Tongue (tissue), 2 donors: ENCODE results near the gene IGF1R. TPM values are rescaled to one million over a fixed set of nuclear protein-coding genes. Genes with fewer than 3 reads are reported as not detected.
"Not testable (repeated sequence)": the region's sequence is repeated elsewhere in the genome, so short reads cannot be mapped to it uniquely, and the experiment has no call there.

ENCODE experiments used
- DNase-seq: peaks from one replicate; pipeline ENCODE4 v3.0.0-alpha.2; 2015
- total RNA-seq: library from RNA; depleted of rRNA; stranded (reverse); fragments of >200 nt; gene quantifications from one replicate; pipeline ENCODE4 v1.2.3, GENCODE V29; 2014

The IGF1R gene
- total RNA-seq, 1 donor from 2014 or later: 67.6 TPM

- DNase-seq: no peak
Measured at GRCh38 chr15:98960555-98961050, 312.3 kb downstream of the IGF1R start.

DNA sequence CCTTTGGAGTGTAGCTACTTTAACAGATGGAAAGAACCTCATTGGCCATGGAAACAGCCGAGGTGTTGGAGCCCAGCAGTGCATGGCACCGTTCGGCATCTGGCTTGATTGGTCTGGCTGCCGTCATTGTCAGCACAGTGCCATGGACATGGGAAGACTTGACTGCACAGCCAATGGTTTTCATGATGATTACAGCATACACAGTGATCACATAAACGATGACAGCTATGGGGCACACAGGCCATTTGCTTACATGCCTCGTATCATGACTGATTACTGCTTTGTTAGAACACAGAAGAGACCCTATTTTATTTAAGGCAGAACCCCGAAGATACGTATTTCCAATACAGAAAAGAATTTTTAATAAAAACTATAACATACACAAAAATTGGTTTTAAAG lies 315.1 kb downstream of the IGF1R start:
- no peak for DNase-seq

GRCh38 chr15:98964466-98965133 lies 316.3 kb downstream of the IGF1R start:
- peak; percentile 53 for DNase-seq

GRCh38 chr15:98965134-98965491 lies 316.8 kb downstream of the IGF1R start:
- not testable (repeated sequence) for DNase-seq

DNA sequence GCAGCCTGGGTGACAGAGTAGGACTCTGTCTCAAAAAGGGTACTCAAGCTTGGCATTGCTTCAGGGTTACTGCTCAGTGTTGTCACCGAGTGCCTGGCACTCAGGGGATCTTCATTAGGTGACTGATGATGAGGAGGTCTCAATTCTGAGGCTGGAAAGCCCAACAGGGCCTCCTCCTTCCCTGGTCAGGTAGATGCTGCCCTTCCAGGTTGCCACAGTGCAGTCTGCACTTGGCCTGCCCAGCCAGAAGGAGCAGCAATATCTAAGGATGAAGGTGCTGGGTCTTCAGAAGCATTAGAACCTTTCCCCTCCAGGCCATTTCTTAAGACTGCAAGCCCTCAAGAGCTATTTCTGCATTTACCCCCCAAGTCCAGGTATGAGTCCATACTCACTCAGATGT lies 317.3 kb downstream of the IGF1R start:
- no peak for DNase-seq

GRCh38 chr15:98966091-98966787 lies 317.9 kb downstream of the IGF1R start:
- no peak for DNase-seq

- no peak for DNase-seq
Measured at GRCh38 chr15:98967096-98967495, 318.8 kb downstream of the IGF1R start.

DNA sequence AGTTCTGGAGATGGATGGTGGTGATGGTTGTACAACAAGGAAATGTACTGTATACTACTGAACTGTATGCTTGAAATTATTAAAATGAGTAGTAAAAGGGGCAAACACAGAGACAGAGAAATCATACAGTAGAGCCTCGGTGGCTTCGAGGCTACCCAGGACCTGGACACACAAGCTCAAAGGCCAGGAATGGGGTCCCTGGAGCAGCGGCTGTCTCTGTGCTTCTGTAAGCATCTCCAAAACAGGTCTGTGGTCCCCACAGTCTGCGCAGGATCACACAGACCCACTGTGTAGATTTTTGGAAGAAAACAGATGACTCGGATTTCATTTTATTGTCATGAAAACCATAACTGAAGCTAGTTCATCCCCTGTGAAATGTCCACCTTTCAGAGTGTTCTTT lies 319.6 kb downstream of the IGF1R start:
- no peak for DNase-seq

DNA sequence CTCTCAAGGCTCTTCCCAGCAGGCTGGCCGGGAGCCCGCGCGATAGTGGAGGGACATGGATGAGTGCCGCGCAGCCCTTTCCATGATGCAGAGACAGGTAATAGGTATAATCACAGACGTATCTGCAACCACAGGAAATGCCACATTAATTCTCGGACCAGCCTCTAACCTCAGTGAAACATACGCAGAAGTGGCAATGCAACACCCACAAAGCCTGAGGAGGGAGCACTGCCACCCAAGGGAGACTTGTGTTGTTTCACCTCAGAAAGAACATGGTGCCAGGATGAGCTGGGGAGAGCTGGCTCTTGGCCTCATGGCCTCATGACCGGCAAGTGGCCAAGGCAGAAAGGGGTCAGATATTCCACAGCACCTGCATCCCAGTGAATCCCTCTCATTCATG lies 320.2 kb downstream of the IGF1R start:
- DNase-seq: no peak

DNA sequence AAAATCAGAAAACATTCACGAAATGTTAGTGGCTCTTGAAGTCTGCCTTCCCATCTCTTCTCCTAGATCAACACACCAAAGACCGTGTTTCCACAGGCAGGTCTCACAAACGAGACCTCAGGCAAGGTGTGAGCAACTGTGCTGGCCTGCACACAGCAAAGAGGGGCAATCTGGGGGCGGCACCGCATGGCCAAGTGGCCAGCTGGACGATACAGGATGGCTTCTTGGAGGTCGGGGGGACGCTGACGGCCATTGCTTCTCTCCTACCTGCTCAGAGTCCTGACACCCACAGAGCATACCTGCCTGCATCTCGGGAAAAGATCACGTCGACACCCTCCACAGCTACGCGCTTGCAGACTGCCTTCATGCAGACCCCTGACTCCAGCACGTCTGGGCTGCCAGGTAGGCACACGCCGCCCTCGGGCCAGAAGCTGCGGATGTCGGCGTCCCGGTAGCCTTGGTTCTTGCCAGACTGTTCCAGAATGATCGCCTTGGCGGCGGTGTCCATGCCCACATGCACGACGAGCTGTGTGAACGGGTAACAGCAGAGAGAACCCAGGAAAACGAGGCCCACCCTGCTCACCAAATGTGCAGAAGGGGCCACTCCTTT lies 320.9 kb downstream of the IGF1R start:
- DNase-seq: no peak

- DNase-seq: no peak
Measured at GRCh38 chr15:98970799-98971198, 322.5 kb downstream of the IGF1R start.

- DNase-seq: no peak
Measured at GRCh38 chr15:98976500-98976899, 328.2 kb downstream of the IGF1R start.

- no peak for DNase-seq
Measured at GRCh38 chr15:98977441-98977840, 329.1 kb downstream of the IGF1R start.

GRCh38 chr15:98978153-98978552 lies 329.8 kb downstream of the IGF1R start:
- DNase-seq: no peak

GRCh38 chr15:98980899-98981228 lies 332.5 kb downstream of the IGF1R start:
- DNase-seq: no peak

DNA sequence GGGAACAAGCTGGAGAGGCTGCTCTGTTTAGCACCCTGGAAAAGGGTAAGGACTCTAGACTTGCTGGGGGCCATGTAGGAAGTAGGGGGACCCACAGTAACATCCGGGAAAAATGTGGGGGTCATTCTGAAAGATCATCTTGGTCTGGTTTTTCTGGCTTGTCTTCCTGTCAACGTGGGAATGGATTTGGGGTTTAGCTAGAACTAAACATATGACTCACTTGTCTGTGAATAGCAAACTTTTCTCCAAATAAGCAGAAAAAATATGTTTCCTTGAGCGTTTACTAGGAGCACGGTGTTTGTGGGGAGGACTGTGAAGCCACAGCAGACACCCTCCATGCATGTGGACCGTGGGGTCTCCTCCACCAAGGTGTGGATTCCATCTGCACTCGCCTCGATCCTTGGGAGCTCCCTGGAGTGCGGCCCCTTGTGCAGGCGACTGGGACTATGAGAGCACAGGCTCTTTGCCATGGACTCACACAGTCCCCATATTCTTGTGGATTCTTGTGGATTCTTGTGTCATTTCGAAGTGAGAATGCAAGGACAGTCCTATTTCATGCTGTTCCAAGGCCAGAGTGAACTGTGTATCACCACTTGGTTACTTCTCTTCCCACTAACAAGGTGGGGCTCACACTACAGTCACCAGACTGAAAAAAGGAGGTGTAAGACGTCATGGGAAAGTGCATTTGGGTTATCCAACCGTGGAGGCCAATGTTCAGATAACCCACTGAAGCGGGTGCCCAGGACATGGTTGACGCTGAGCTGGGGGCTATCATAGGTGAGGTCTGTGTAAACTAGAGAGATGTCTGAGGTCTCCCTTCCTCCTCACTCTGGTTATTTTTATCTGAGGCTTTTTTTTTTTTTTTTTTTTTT lies 333.7 kb downstream of the IGF1R start:
- no peak for DNase-seq

GRCh38 chr15:98983334-98983733 lies 335.0 kb downstream of the IGF1R start:
- DNase-seq: no peak

GRCh38 chr15:98986281-98986680 lies 337.9 kb downstream of the IGF1R start:
- DNase-seq: no peak

GRCh38 chr15:98994892-98995291 lies 346.6 kb downstream of the IGF1R start:
- DNase-seq: no peak

GRCh38 chr15:98996169-98996568 lies 347.8 kb downstream of the IGF1R start:
- DNase-seq: no peak

- DNase-seq: no peak
Measured at GRCh38 chr15:98996624-98997023, 348.3 kb downstream of the IGF1R start.

GRCh38 chr15:98997312-98997711 lies 349.0 kb downstream of the IGF1R start:
- no peak for DNase-seq

DNA sequence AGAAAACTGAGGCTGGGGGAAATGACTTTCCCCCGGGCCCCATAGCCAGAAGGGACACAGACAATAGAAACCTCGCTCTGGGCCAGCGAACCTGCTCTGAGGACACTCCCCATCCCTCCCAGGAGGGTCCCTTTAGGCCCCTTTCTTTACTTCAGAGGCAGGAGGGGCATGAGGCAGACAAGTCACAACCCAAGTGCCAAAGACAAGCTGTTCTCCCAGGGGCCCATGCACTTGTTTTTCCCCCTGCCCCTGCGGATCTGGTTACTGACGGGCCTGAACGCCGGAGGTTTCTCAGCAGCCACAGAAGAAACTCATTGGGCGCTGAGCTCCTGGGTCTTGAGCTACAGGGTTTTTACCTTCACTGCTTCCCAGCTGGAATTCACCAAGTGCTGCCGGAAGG lies 349.4 kb downstream of the IGF1R start:
- peak; percentile 43 for DNase-seq
